ENCODE results near the gene HAL. TPM values are rescaled to one million over a fixed set of nuclear protein-coding genes. Genes with fewer than 3 reads are reported as not detected.

The HAL gene
- polyA plus RNA-seq, 1 donor (not counting 4 experiments of a cell fraction or from before 2014, with no cell fraction given) = 0.51 TPM

- Histone ChIP-seq H4K20me1 (ENCODE audit: control insufficient read depth, extremely low read depth, insufficient read depth, low read length) (peaks cover 3% of the 10 kb centered on the region), H3K9ac (ENCODE audit: control insufficient read depth, extremely low read depth, insufficient read depth, low read length) (no peak overlapping the region), H3K4me2 (ENCODE audit: control insufficient read depth, extremely low read depth, insufficient read depth, low read depth, low read length) (no peak overlapping the region), H2AFZ (ENCODE audit: control insufficient read depth, low read length) (no peak overlapping the region), H3K4me3 (ENCODE audit: control insufficient read depth in 2 of 3, extremely low read depth in 1 of 3, insufficient read depth in 2 of 3, low read depth in 1 of 3, low read length in 3 of 3) (no peak overlapping the region), H3K4me1 (ENCODE audit: control insufficient read depth, extremely low read depth, insufficient read depth, low read length) (no peaks in the 10 kb centered on the region), H3K27me3 (ENCODE audit: control insufficient read depth, extremely low read depth, insufficient read depth, low read length) (no peaks in the 10 kb centered on the region), H3K79me2 (ENCODE audit: control insufficient read depth, insufficient read depth, low read length) (no peaks in the 10 kb centered on the region), H3K9me1 (ENCODE audit: control insufficient read depth, extremely low read depth, insufficient read depth, low read length) (no peaks in the 10 kb centered on the region), H3K9me3 (ENCODE audit: control insufficient read depth, low read depth, low read length) (no peaks in the 10 kb centered on the region), H3K36me3 (ENCODE audit: control insufficient read depth in 2 of 2, extremely low read depth in 1 of 2, insufficient read depth in 2 of 2, low read length in 2 of 2) (peaks cover 0 to 10% of the 10 kb centered on the region in 2 experiments), H3K27ac (ENCODE audit: control insufficient read depth, insufficient read depth, low read length) (no peak overlapping the region)
- no peak for TF ChIP-seq EZH2 (IDR thresholded peaks at IDR 0.05; ENCODE audit: low read length)
- TF ChIP-seq, protein P1, sequence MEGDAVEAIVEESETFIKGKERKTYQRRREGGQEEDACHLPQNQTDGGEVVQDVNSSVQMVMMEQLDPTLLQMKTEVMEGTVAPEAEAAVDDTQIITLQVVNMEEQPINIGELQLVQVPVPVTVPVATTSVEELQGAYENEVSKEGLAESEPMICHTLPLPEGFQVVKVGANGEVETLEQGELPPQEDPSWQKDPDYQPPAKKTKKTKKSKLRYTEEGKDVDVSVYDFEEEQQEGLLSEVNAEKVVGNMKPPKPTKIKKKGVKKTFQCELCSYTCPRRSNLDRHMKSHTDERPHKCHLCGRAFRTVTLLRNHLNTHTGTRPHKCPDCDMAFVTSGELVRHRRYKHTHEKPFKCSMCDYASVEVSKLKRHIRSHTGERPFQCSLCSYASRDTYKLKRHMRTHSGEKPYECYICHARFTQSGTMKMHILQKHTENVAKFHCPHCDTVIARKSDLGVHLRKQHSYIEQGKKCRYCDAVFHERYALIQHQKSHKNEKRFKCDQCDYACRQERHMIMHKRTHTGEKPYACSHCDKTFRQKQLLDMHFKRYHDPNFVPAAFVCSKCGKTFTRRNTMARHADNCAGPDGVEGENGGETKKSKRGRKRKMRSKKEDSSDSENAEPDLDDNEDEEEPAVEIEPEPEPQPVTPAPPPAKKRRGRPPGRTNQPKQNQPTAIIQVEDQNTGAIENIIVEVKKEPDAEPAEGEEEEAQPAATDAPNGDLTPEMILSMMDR (optimal IDR thresholded peaks at IDR 0.05 in 1 of 3, IDR thresholded peaks at IDR 0.05 in 1 of 3, conservative IDR thresholded peaks at IDR 0.05 in 1 of 3; ENCODE audit: extremely low read depth in 1 of 3, insufficient read depth in 2 of 3, low read length in 3 of 3) = peak; percentile 62 to 88 (median 76)
- dilution Hi-C loops (cut with MboI; ENCODE audit: extremely low pct_ligation_motif_present, low sequenced_read_pairs) = no loop called here
- FAIRE-seq = peak; percentile 90
- DNase-seq (ENCODE audit: low read depth, low spot score) = no peak
Observed at GRCh38 chr12:95998611-95999286, 2.6 kb upstream of the HAL start.

- H3K9me3 ChIP-seq (ENCODE audit: control insufficient read depth, low read depth, low read length) = no peaks in the 10 kb centered on the region
- FAIRE-seq (no peak), DNase-seq (ENCODE audit: low read depth, low spot score) (no peak)
- no peaks in the 10 kb centered on the region for H3K9me1 ChIP-seq (ENCODE audit: control insufficient read depth, extremely low read depth, insufficient read depth, low read length)
- no peak overlapping the region for H3K4me2 ChIP-seq (ENCODE audit: control insufficient read depth, extremely low read depth, insufficient read depth, low read depth, low read length)
- H2AFZ ChIP-seq (ENCODE audit: control insufficient read depth, low read length) = no peak overlapping the region
- H3K27ac ChIP-seq (ENCODE audit: control insufficient read depth, insufficient read depth, low read length) = no peak overlapping the region
- no peaks in the 10 kb centered on the region for H3K79me2 ChIP-seq (ENCODE audit: control insufficient read depth, insufficient read depth, low read length)
- H3K9ac ChIP-seq (ENCODE audit: control insufficient read depth, extremely low read depth, insufficient read depth, low read length) = no peak overlapping the region
- H3K36me3 ChIP-seq (ENCODE audit: control insufficient read depth in 2 of 2, extremely low read depth in 1 of 2, insufficient read depth in 2 of 2, low read length in 2 of 2) = peaks cover 0 to 8% of the 10 kb centered on the region in 2 experiments
- dilution Hi-C loops (cut with MboI; ENCODE audit: extremely low pct_ligation_motif_present, low sequenced_read_pairs) = no loop called here
- H3K4me1 ChIP-seq (ENCODE audit: control insufficient read depth, extremely low read depth, insufficient read depth, low read length) = no peaks in the 10 kb centered on the region
- H3K4me3 ChIP-seq (ENCODE audit: control insufficient read depth in 2 of 3, extremely low read depth in 1 of 3, insufficient read depth in 2 of 3, low read depth in 1 of 3, low read length in 3 of 3) = no peak overlapping the region
- H4K20me1 ChIP-seq (ENCODE audit: control insufficient read depth, extremely low read depth, insufficient read depth, low read length) = peaks cover 3% of the 10 kb centered on the region
- TF ChIP-seq EZH2 (IDR thresholded peaks at IDR 0.05; ENCODE audit: low read length) = no peak
- TF ChIP-seq, protein P1 (optimal IDR thresholded peaks at IDR 0.05 in 1 of 3, IDR thresholded peaks at IDR 0.05 in 1 of 3, conservative IDR thresholded peaks at IDR 0.05 in 1 of 3; ENCODE audit: extremely low read depth in 1 of 3, insufficient read depth in 2 of 3, low read length in 3 of 3) = no peak
- H3K27me3 ChIP-seq (ENCODE audit: control insufficient read depth, extremely low read depth, insufficient read depth, low read length) = no peaks in the 10 kb centered on the region
Observed at GRCh38 chr12:95997911-95998510, 1.9 kb upstream of the HAL start.
